ENCODE data around the gene SELENOO. TPM values are rescaled to one million over a fixed set of nuclear protein-coding genes. Genes with fewer than 3 reads are reported as not detected.
A peak's percentile ranks its signal among the peaks of the same experiment; 100 is the strongest.

Gene SELENOO
- total RNA-seq, 4 donors from 2014 or later: 20.7 to 50.6 (median 31.0) TPM

DNA sequence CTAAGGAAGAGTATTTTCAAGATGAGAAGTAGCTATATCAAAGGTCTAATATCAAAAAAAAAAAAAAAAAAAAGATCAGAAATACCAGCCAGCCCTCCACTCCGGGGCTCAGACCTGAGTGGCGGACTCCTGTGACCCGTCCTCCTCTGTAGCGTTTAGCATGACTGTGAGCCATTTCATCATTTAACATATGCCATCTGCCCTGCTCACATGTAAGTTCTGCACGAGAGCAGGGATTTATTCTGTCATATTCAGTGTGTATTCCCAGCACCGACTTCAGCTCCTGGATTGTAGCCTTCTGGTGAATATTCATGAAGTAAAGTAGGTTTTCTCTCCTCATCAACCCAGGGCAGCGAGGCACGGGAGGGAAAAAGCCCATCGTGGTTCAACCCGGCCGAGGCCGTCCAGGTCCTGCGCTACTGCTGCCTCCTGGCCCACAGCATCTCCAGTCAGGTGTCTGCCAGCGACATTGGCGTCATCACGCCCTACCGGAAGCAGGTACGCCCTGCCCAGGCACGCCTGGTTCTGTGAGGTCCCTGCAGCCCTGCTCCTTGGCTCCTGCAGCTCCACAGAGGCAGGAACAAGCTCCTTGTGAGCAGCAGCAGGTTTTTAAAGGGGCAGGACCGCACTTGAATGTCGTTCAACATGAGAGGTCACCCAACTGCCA is 43.0 kb upstream of the SELENOO start:
- intact Hi-C loops (cut with DNase I): no loop called here
- 45 to 48% methylated on average over 10 to 20 of the region's 21 CpGs for WGBS, 2 donors
- H3K27ac ChIP-seq: peak overlapping the region in 2 of 3 donors; percentile 3 to 58
- no peak for TF ChIP-seq CTCF (IDR thresholded peaks at IDR 0.05)
- TF ChIP-seq POLR2A (IDR thresholded peaks at IDR 0.05): peak in 1 of 2 donors; percentile 67
- H3K9me3 ChIP-seq: no peaks in the 10 kb centered on the region
- DNase-seq: peak; percentile 92 to 93
- H3K4me1 ChIP-seq: peaks cover 4 to 8% of the 10 kb centered on the region in 2 donors
- no peak overlapping the region for H3K4me3 ChIP-seq (replicated peaks in 1 of 3)
- no peaks in the 10 kb centered on the region for H3K36me3 ChIP-seq
- no peaks in the 10 kb centered on the region for H3K27me3 ChIP-seq

DNA sequence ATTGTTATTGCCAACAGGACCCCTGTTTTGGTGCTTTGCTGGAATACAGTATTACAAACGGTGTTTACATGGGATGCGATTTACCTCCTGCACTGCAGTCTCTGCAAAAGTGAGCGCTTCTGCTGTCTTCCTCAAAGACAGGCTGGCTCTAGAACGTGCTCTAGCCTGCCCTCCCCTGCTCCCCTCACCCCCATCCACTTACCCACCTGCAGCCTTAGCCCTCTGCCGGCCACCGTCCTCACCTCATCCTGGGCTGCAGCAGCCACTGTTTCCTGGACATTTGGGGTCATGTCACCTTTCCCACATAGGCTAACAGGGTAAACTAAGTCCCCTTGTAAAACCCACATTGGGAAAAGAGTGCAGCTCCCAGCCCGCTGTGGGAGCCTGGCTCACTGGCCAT is 39.9 kb upstream of the SELENOO start:
- no peak for DNase-seq
- TF ChIP-seq POLR2A (IDR thresholded peaks at IDR 0.05) (no peak), CTCF (IDR thresholded peaks at IDR 0.05) (no peak)
- H3K9me3 ChIP-seq: no peaks in the 10 kb centered on the region
- 89% methylated on average over 6 to 7 of the region's 7 CpGs for WGBS, 2 donors
- no peaks in the 10 kb centered on the region for H3K36me3 ChIP-seq
- H3K4me1 ChIP-seq: peaks cover 4 to 8% of the 10 kb centered on the region in 2 donors
- no peaks in the 10 kb centered on the region for H3K27me3 ChIP-seq
- H3K4me3 ChIP-seq (replicated peaks in 1 of 3): no peak overlapping the region
- intact Hi-C loops (cut with DNase I): no loop called here
- no peak overlapping the region for H3K27ac ChIP-seq

GRCh38 chr22:50161508-50162390 is 39.1 kb upstream of the SELENOO start:
- Histone ChIP-seq H3K4me1 (peaks cover 4 to 8% of the 10 kb centered on the region in 2 donors), H3K27me3 (no peaks in the 10 kb centered on the region), H3K9me3 (no peaks in the 10 kb centered on the region), H3K27ac (no peak overlapping the region), H3K36me3 (no peaks in the 10 kb centered on the region), H3K4me3 (replicated peaks in 1 of 3) (no peak overlapping the region)
- WGBS, 2 donors: 78 to 96% methylated on average over 5 to 8 of the region's 23 CpGs
- intact Hi-C loops (cut with DNase I): no loop called here
- no peak for TF ChIP-seq POLR2A (IDR thresholded peaks at IDR 0.05)
- no peak for TF ChIP-seq CTCF (IDR thresholded peaks at IDR 0.05)
- DNase-seq: no peak

DNA sequence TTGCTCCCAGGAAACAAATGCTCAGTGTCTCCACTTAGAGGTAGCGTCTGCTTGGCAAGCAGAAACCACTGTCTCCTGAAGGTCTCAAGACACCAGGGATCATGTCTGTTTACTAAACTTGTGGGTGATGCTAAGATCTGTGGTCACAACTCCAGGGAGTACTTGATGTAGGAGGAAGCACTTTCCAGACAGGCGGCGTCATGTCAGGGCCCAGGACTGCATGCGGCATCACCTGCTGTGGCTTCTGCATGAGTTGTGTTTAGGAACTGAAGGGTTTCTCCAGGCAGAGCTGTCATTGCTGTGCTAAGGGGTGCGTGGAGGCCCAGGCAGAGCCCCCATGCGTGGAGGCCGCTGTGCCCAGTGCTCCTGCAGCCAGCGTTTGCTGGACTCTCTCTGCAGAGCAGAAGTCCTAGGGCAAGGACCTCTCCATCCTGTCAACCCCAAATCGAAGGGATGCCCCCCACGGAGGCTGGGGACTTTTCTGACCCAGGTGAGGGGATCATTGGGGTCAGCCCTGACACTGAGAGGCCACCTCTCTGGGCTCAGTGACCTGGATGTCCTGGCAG is 38.3 kb upstream of the SELENOO start:
- Histone ChIP-seq H3K4me1 (peaks cover 4 to 8% of the 10 kb centered on the region in 2 donors), H3K27ac (no peak overlapping the region), H3K4me3 (replicated peaks in 1 of 3) (no peak overlapping the region), H3K9me3 (no peaks in the 10 kb centered on the region), H3K36me3 (no peaks in the 10 kb centered on the region), H3K27me3 (no peaks in the 10 kb centered on the region)
- no peak for TF ChIP-seq POLR2A (IDR thresholded peaks at IDR 0.05)
- TF ChIP-seq CTCF (IDR thresholded peaks at IDR 0.05): no peak
- WGBS, 2 donors: 81 to 84% methylated on average over 5 to 8 of the region's 10 CpGs
- intact Hi-C loops (cut with DNase I): no loop called here
- no peak for DNase-seq

Data from thyroid gland (tissue), 4 donors.